ENCODE measurements around the gene VGLL4. TPM values are rescaled to one million over a fixed set of nuclear protein-coding genes. Genes with fewer than 3 reads are reported as not detected.

The VGLL4 gene
- total RNA-seq, 1 experiment from 2014 or later, result 46.3 TPM

DNA sequence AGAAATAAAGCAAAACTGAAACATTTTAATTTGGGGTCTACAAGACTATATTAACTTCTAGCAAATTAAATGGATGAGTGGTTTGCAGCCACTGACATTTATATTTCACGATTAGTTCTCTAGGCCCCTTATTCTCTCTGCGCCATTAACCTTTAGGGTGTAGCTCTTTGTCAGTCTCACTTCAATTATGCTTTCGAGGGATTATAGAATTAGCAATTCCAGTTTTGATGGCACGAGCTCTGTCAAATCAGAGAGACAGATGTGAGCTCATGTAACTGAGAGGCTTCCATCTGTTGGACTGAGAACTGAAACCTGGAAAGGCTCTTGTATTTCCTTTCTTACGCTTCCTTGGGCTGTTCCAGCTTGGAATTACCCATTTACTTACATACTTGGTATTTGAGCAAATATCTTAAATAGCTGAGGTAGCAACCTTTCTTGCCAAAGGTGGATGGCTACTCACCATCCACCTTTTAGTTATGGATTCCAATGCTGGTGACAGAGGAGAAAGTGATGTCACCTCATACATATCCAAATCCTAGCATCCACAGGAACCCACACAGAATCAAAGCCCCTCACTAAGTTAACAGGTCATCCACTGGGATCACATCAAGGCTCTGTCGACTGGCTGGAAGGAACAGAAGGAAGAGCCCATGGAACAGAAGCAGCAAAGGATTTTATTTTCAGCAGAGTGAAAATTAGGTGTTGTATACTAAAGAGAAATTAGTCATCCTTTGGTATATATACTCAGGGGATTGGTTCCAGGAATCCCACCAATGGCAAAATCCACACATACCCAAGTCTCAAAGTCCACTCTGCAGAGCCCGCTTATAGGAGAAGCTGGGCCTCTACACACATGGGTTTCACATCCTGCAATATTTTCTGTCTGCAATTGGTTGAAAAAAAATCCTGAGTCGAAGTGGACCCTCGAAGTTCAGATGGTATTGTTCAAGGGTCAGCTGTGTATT is 20.8 kb downstream of the VGLL4 start:
- Histone ChIP-seq H3K4me2 (ENCODE audit: low read length) (no peak overlapping the region), H3K79me2 (ENCODE audit: low read length) (peaks cover 100% of the 10 kb centered on the region), H3K4me3 (ENCODE audit: low read length) (no peak overlapping the region), H3F3A (ENCODE audit: low read length, unreplicated experiment) (no peaks in the 10 kb centered on the region), H3K9me2 (replicated peaks; ENCODE audit: low read length) (no peaks in the 10 kb centered on the region), H3K9ac (ENCODE audit: low read length) (no peak overlapping the region), H2AFZ (ENCODE audit: low read length) (no peak overlapping the region), H3K27me3 (ENCODE audit: low read length) (no peaks in the 10 kb centered on the region), H3K4me1 (ENCODE audit: insufficient read depth, low read length) (no peaks in the 10 kb centered on the region), H3K9me3 (ENCODE audit: low read length) (no peaks in the 10 kb centered on the region), H4K20me1 (ENCODE audit: low read length) (peaks cover 50% of the 10 kb centered on the region), H3K36me3 (ENCODE audit: low read depth, low read length) (peaks cover 6% of the 10 kb centered on the region; the same call in 1 of the 2 replicates), H3K27ac (ENCODE audit: low read length) (no peak overlapping the region)
- intact Hi-C loops (cut with micrococcal nuclease), result no loop called here
- POLR2A ChIA-PET (ENCODE audit: unreplicated experiment), result interaction anchor here (0.6 kb wide), 2 partner anchors 18 to 76 kb away, joined by 3 to 4 read pairs; no protein-coding TSS in a partner anchor
- BruUV-seq (replicated peaks), result no TSS peak
- ATAC-seq (no peak), DNase-seq (no peak)
- no peak for TF ChIP-seq EZH2phosphoT487 (IDR thresholded peaks at IDR 0.05; ENCODE audit: borderline replicate concordance, low read length)
- TF ChIP-seq EZH2 (IDR thresholded peaks at IDR 0.05; ENCODE audit: low read length, unreplicated experiment), result no peak
- TF ChIP-seq, protein P1, sequence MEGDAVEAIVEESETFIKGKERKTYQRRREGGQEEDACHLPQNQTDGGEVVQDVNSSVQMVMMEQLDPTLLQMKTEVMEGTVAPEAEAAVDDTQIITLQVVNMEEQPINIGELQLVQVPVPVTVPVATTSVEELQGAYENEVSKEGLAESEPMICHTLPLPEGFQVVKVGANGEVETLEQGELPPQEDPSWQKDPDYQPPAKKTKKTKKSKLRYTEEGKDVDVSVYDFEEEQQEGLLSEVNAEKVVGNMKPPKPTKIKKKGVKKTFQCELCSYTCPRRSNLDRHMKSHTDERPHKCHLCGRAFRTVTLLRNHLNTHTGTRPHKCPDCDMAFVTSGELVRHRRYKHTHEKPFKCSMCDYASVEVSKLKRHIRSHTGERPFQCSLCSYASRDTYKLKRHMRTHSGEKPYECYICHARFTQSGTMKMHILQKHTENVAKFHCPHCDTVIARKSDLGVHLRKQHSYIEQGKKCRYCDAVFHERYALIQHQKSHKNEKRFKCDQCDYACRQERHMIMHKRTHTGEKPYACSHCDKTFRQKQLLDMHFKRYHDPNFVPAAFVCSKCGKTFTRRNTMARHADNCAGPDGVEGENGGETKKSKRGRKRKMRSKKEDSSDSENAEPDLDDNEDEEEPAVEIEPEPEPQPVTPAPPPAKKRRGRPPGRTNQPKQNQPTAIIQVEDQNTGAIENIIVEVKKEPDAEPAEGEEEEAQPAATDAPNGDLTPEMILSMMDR (conservative IDR thresholded peaks at IDR 0.05; ENCODE audit: low read depth, low read length), result no peak
- CTCF ChIA-PET, result no interaction called here

- ATAC-seq (no peak; the same call in 1 of the 2 replicates), DNase-seq (no peak)
- H3K27ac ChIP-seq (ENCODE audit: low read length), result no peak overlapping the region
- peaks cover 99% of the 10 kb centered on the region for H3K79me2 ChIP-seq (ENCODE audit: low read length)
- no peak overlapping the region for H3K9ac ChIP-seq (ENCODE audit: low read length)
- POLR2A ChIA-PET (ENCODE audit: unreplicated experiment), result interaction anchor here (0.7 kb wide), 1 partner anchor 557 kb away, joined by 4 read pairs; no protein-coding TSS in a partner anchor
- intact Hi-C loops (cut with micrococcal nuclease), result no loop called here
- H3K4me3 ChIP-seq (ENCODE audit: low read length), result no peak overlapping the region
- H3K27me3 ChIP-seq (ENCODE audit: low read length), result no peaks in the 10 kb centered on the region
- no peak overlapping the region for H2AFZ ChIP-seq (ENCODE audit: low read length)
- BruUV-seq (replicated peaks), result no TSS peak
- H3K9me2 ChIP-seq (replicated peaks; ENCODE audit: low read length), result no peaks in the 10 kb centered on the region
- TF ChIP-seq EZH2phosphoT487 (IDR thresholded peaks at IDR 0.05; ENCODE audit: borderline replicate concordance, low read length) (no peak), EZH2 (IDR thresholded peaks at IDR 0.05; ENCODE audit: low read length, unreplicated experiment) (no peak)
- TF ChIP-seq, protein P1 (conservative IDR thresholded peaks at IDR 0.05; ENCODE audit: low read depth, low read length), result no peak
- H3K4me2 ChIP-seq (ENCODE audit: low read length), result no peak overlapping the region
- no peaks in the 10 kb centered on the region for H3F3A ChIP-seq (ENCODE audit: low read length, unreplicated experiment)
- H3K9me3 ChIP-seq (ENCODE audit: low read length), result no peaks in the 10 kb centered on the region
- CTCF ChIA-PET, result no interaction called here
- H3K4me1 ChIP-seq (ENCODE audit: insufficient read depth, low read length), result no peaks in the 10 kb centered on the region
- peaks cover 52% of the 10 kb centered on the region for H4K20me1 ChIP-seq (ENCODE audit: low read length)
- peaks cover 2% of the 10 kb centered on the region; the same call in 1 of the 2 replicates for H3K36me3 ChIP-seq (ENCODE audit: low read depth, low read length)
Observed at GRCh38 chr3:11621077-11621476, 22.6 kb downstream of the VGLL4 start.

Measured in PC-3 (cell line).